GM12892 (cell line): ENCODE measurements around the gene SPRED1.
A peak's percentile ranks its signal among the peaks of the same experiment; 100 is the strongest.

Experiments
- DNase-seq: peaks from one replicate; pipeline ENCODE4 v3.0.0; 2011; ENCODE audit not compliant: insufficient read length
- FAIRE-seq: peaks from 2 replicates; lab custom pipeline; 2011; peaks lifted over from hg19 to GRCh38; lab: Jason Lieb, UNC
- POLR2A ChIP-seq: IDR thresholded peaks from 2 replicates; pipeline ENCODE4 v1.6.1; 2011; ENCODE audit warnings: low read depth, low read length, control low read depth
- POLR2AphosphoS5 ChIP-seq: IDR thresholded peaks from 2 replicates; pipeline ENCODE4 v1.6.1; 2011; ENCODE audit warnings: low read depth, low read length, control low read depth
- TAF1 ChIP-seq: IDR thresholded peaks from 2 replicates; pipeline ENCODE4 v1.6.1; 2011; ENCODE audit warnings: low read depth, mild to moderate bottlenecking, control low read depth, low read length, borderline replicate concordance

The SPRED1 gene

GRCh38 chr15:38324939-38325647, 72.5 kb downstream of the SPRED1 start:
- DNase-seq = no peak
- no peak for FAIRE-seq
- TF ChIP-seq TAF1 (no peak), POLR2A (no peak), POLR2AphosphoS5 (no peak)

- FAIRE-seq = no peak
- no peak for DNase-seq
- no peak for TF ChIP-seq POLR2A
- TF ChIP-seq TAF1 = no peak
- TF ChIP-seq POLR2AphosphoS5 = no peak
These were observed 73.0 kb downstream of the SPRED1 start for GRCh38 chr15:38325648-38325990.

DNA sequence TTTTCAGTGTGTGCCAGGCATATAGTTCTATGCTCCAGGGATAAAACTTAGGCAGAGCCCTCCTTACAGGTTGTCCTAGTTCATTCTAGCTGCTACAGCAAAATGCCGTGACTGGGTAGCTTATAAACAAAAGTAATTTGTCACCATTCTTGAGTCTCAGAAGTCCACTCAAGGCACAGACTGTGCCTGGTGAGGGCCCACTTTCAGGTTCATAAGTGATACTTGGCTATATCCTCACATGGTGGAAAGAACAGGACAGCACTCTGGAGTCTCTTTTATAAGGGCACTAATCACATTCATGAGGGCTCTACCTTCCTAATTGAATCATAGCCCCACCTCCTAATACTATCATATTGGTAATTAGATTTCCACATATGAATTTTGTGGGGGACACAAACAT, 80.1 kb downstream of the SPRED1 start:
- FAIRE-seq (no peak), DNase-seq (no peak)
- TF ChIP-seq POLR2AphosphoS5 = no peak
- no peak for TF ChIP-seq POLR2A
- TF ChIP-seq TAF1 = no peak

DNA sequence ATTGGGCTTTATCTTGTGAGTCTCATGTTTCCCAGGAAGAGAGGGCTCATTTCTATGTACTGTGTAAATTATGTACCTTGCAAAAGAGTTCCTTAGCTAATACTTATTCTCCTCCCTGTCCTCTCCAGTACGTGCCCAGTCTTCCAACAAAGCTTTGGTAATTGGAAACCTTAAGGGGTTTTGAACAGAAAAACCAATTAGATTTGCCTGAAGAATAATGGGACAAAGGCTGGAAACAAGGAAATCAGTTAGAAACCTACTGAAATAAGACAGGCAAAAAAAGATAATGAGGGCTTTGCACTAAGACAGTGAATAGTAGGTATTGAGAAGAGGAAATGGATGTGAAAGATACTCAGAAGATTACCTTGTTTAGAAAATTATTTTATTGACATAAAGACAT, 82.5 kb downstream of the SPRED1 start:
- no peak for TF ChIP-seq POLR2AphosphoS5
- TF ChIP-seq POLR2A = no peak
- no peak for TF ChIP-seq TAF1
- FAIRE-seq (no peak), DNase-seq (no peak)

DNA sequence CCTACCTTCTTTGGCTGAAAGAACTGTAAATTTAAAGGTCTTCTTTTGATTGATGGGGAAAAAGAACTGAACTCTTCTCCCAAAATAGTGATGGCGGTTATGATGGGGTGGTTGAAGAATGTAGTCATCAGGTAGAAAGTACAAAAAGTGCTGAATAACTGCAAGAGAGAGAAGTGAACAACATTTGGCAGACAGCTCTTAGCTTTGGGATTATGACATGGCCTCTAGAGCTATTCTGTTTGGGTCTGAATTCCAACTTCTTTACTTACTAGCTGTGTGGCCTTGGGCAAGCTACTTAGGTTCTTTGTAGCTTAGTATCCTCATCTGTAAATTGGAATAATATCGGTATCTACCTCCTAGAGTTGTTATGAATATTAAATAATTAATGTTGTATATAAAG, 91.7 kb downstream of the SPRED1 start:
- FAIRE-seq = no peak
- DNase-seq = no peak

DNA sequence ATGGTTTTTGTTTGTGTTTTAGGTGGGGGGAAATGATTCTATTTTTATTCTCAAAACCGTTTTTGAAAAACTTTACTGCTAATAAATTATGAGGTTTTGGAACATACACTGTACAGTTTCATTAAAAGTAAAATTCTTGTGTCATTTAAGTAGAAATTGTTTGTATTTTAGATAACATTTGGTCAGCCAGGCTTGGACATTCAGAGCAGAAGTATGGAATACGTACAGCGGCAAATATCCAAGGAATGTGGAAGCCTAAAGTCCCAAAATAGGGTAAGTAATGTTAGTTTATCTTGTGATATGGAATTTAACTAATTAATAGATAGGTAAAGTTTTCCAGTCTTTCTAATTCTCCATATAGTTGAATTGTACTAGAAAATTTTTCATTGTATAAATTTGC, 96.6 kb downstream of the SPRED1 start:
- no peak for DNase-seq
- FAIRE-seq = no peak
- TF ChIP-seq POLR2AphosphoS5 (no peak), POLR2A (no peak), TAF1 (no peak)

More for the DNA sequence above, 91.7 kb downstream of the SPRED1 start:
- no peak for TF ChIP-seq POLR2AphosphoS5
- TF ChIP-seq POLR2A = no peak
- TF ChIP-seq TAF1 = no peak

GRCh38 chr15:38351466-38351865, 98.8 kb downstream of the SPRED1 start:
- DNase-seq (no peak), FAIRE-seq (peak; percentile 73)

GRCh38 chr15:38354315-38354929, 101.8 kb downstream of the SPRED1 start:
- FAIRE-seq (peak; percentile 54), DNase-seq (peak; percentile 2)
- TF ChIP-seq POLR2A (no peak), POLR2AphosphoS5 (no peak), TAF1 (no peak)

More at GRCh38 chr15:38351466-38351865, 98.8 kb downstream of the SPRED1 start:
- TF ChIP-seq POLR2AphosphoS5 (no peak), POLR2A (no peak), TAF1 (no peak)

DNA sequence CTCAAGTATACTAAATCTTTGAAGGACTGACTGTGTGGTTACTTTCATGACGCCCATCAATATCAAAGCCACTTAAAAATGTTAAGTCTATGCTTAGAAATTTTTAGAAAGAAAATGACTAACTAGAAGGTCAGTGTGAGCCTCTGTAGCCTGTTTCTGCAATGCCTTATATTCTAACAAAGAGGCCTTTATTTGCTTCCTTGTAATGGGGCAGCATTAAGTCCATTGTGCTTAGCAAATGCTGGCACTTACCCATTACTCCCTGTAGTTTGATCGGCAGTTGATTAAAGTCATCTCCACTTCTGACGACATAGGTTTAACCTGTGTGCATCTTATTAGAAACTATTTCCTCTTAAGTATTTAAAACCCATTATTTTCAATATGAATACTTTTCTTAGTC, 109.7 kb downstream of the SPRED1 start:
- DNase-seq (no peak), FAIRE-seq (no peak)
- TF ChIP-seq TAF1 = no peak

DNA sequence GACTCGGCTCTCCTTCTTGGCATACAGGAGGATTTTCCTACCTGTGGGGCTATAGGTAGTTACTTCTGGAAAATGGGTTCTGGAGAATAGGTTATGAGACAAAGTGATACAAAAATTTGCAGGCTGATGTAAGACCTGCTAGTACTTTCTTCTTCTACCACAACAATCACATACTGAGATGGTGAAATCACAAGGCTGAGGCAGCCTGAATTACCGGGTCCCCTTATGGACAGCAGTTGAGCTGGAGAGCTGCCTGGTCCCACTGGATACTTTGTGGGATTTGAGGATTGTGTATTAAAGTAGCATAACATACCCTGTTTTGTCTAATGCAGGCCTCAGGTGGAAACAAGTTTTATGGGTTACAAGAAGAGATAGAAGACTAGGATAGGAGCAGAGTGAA, 114.8 kb downstream of the SPRED1 start:
- no peak for DNase-seq
- FAIRE-seq = no peak

GRCh38 chr15:38369936-38370478, 117.4 kb downstream of the SPRED1 start:
- FAIRE-seq (no peak), DNase-seq (no peak)
- TF ChIP-seq POLR2A (no peak), POLR2AphosphoS5 (no peak), TAF1 (no peak)

More for the DNA sequence above, 114.8 kb downstream of the SPRED1 start:
- TF ChIP-seq POLR2AphosphoS5 (no peak), POLR2A (no peak), TAF1 (no peak)

DNA sequence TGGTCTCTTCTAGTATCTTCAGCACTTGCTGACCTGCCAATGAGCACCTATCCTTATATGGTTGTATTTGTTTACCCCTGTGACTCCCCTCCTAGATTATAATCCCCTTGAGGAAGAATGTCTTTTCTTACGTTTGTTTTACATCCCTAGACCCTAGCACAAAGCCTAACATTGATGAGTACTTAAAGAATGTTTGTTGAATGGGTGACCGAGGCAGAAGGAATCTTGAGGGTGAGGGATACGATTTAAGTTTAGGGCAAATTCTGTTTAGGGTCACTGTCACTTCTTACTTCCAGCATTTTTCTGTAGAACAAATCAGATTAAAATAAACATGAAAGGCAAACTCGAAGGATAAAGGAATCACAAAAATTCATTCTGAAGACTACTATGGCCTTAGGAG, 120.4 kb downstream of the SPRED1 start:
- DNase-seq (no peak), FAIRE-seq (no peak)
- no peak for TF ChIP-seq POLR2AphosphoS5
- TF ChIP-seq POLR2A = no peak
- TF ChIP-seq TAF1 = no peak

GRCh38 chr15:38374029-38374428, 121.4 kb downstream of the SPRED1 start:
- DNase-seq (no peak), FAIRE-seq (no peak)
- TF ChIP-seq TAF1 (no peak), POLR2A (no peak), POLR2AphosphoS5 (no peak)

DNA sequence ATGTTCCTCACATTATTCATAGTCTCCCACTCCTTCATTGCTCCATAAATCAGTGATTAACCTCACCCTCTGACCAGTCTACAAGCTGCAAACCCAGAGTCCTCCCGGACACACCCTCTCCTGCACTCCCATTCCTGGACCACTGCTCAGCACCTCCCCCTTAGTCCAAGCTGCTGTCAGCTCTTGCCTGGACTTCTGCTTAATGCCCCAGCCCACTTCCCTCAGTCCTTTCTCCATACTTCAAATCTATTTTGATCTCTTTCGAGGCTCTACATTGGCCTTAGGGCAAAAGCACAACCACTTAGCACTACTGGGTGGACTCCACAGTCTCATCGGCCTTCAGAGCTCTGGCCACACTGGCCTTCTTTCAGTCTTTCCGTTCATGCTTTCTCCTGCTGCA, 121.9 kb downstream of the SPRED1 start:
- no peak for TF ChIP-seq TAF1
- TF ChIP-seq POLR2AphosphoS5 = no peak
- TF ChIP-seq POLR2A = no peak
- FAIRE-seq = no peak
- DNase-seq = no peak
